SU-DHL-6 (cell line): ENCODE results near the gene C12orf56.

Source experiments
- H2AFZ ChIP-seq: fragments of 200-600 bp; sonication (generic); 2 replicates; pipeline ENCODE4 v1.6.1; 2014; ENCODE audit warnings: low read depth, mild to moderate bottlenecking, moderate library complexity, mixed read lengths, antibody characterized with exemption, low read length; ENCODE audit not compliant: severe bottlenecking
- H3F3A ChIP-seq: fragments of 200-600 bp; shearing (Covaris generic); 2 replicates; pipeline ENCODE4 v1.6.0; 2016; ENCODE audit warnings: antibody characterized with exemption, mild to moderate bottlenecking; ENCODE audit not compliant: insufficient read depth
- H3K27ac ChIP-seq: fragments of 200-600 bp; sonication (generic); 2 replicates; pipeline ENCODE4 v1.5.1; 2016; ENCODE audit warnings: low read depth, mild to moderate bottlenecking, low read length, moderate library complexity, mixed read lengths
- H3K27me3 ChIP-seq: fragments of 200-600 bp; sonication (generic), shearing (Covaris generic); 2 replicates; pipeline ENCODE4 v1.6.0; 2014; ENCODE audit warnings: mild to moderate bottlenecking, low read length
- H3K36me3 ChIP-seq: fragments of 200-600 bp; sonication (generic); 2 replicates; pipeline ENCODE4 v1.6.1; 2014; ENCODE audit warnings: mild to moderate bottlenecking, low read length, mixed read lengths
- H3K4me2 ChIP-seq: fragments of 300-600, 200-600 bp; shearing (Covaris generic), sonication (generic); 2 replicates; pipeline ENCODE4 v1.6.0; 2014; ENCODE audit warnings: low read length, low read depth, mild to moderate bottlenecking; ENCODE audit not compliant: poor library complexity, severe bottlenecking
- H3K4me3 ChIP-seq: fragments of 200-600 bp; sonication (generic); 2 replicates; pipeline ENCODE4 v1.5.1; 2014; ENCODE audit warnings: antibody characterized with exemption, low read length, mild to moderate bottlenecking, mixed read lengths; ENCODE audit not compliant: insufficient read depth, poor library complexity, severe bottlenecking
- H3K79me2 ChIP-seq: fragments of 200-600 bp; sonication (generic); 2 replicates; pipeline ENCODE4 v1.6.1; 2014; ENCODE audit warnings: mild to moderate bottlenecking, low read length, moderate library complexity; ENCODE audit not compliant: insufficient read depth
- H3K9ac ChIP-seq: fragments of 200-600 bp; sonication (generic); 2 replicates; pipeline ENCODE4 v1.7.0; 2014; ENCODE audit warnings: mild to moderate bottlenecking, low read length
- H3K9me2 ChIP-seq: fragments of 200-600 bp; sonication (generic); replicated peaks from 2 replicates; pipeline ENCODE4 v1.6.1; 2014; ENCODE audit warnings: low read length; ENCODE audit not compliant: insufficient read depth
- H3K9me3 ChIP-seq: fragments of 200-600 bp; sonication (generic); 2 replicates; pipeline ENCODE4 v1.6.1; 2014; ENCODE audit warnings: low read length, mixed read lengths; ENCODE audit not compliant: insufficient read depth
- H4K20me1 ChIP-seq: fragments of 200-600 bp; sonication (generic); 2 replicates; pipeline ENCODE4 v1.6.1; 2014; ENCODE audit warnings: low read depth, mild to moderate bottlenecking, antibody characterized with exemption, low read length, moderate library complexity, mixed read lengths
- EZH2phosphoT487 ChIP-seq: fragments of 200-600 bp; sonication (generic), shearing (Covaris generic); conservative IDR thresholded peaks from 2 replicates; pipeline ENCODE4 v1.6.1; 2018; ENCODE audit warnings: mild to moderate bottlenecking, antibody characterized with exemption, low read length, moderate library complexity, mixed read lengths
- TF ChIP-seq, protein P1 (sequence below): fragments of 200-600 bp; sonication (generic); IDR thresholded peaks from one replicate; pipeline ENCODE4 v1.5.1; 2017; ENCODE audit warnings: antibody characterized with exemption, mild to moderate bottlenecking, low read length, moderate library complexity; ENCODE audit not compliant: insufficient read depth, poor library complexity, severe bottlenecking

C12orf56 gene

GRCh38 chr12:64304571-64304970, 86.0 kb downstream of the C12orf56 start:
- no peaks in the 10 kb centered on the region for H3K79me2 ChIP-seq
- no peaks in the 10 kb centered on the region for H3K36me3 ChIP-seq
- no peak overlapping the region for H2AFZ ChIP-seq
- no peak overlapping the region for H3K9ac ChIP-seq
- no peak overlapping the region for H3K4me2 ChIP-seq
- no peaks in the 10 kb centered on the region for H3F3A ChIP-seq
- no peaks in the 10 kb centered on the region for H3K9me3 ChIP-seq
- H3K27me3 ChIP-seq, result no peaks in the 10 kb centered on the region
- H3K27ac ChIP-seq, result no peak overlapping the region
- TF ChIP-seq, protein P1, sequence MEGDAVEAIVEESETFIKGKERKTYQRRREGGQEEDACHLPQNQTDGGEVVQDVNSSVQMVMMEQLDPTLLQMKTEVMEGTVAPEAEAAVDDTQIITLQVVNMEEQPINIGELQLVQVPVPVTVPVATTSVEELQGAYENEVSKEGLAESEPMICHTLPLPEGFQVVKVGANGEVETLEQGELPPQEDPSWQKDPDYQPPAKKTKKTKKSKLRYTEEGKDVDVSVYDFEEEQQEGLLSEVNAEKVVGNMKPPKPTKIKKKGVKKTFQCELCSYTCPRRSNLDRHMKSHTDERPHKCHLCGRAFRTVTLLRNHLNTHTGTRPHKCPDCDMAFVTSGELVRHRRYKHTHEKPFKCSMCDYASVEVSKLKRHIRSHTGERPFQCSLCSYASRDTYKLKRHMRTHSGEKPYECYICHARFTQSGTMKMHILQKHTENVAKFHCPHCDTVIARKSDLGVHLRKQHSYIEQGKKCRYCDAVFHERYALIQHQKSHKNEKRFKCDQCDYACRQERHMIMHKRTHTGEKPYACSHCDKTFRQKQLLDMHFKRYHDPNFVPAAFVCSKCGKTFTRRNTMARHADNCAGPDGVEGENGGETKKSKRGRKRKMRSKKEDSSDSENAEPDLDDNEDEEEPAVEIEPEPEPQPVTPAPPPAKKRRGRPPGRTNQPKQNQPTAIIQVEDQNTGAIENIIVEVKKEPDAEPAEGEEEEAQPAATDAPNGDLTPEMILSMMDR, result no peak
- no peak for TF ChIP-seq EZH2phosphoT487
- no peaks in the 10 kb centered on the region for H3K9me2 ChIP-seq
- no peaks in the 10 kb centered on the region for H4K20me1 ChIP-seq
- H3K4me3 ChIP-seq, result no peak overlapping the region

DNA sequence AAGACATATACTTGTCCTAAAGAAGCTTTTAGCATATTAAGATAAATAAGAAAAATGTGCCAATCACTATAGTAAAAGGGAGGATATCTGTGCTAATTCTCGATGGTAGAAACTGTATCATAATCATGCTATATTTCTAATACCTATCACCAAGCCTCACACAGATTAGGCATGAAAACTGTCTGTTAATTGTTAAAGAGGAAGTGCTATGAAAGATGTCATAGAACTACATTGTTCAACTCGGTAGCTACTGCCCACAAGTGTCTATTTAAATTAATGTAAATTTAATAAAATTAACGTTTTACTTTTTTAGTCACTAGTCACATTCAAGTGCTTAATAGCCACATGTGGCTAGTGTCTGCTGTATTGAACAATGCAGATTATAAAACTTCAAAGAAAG, 90.9 kb downstream of the C12orf56 start:
- Histone ChIP-seq H2AFZ (no peak overlapping the region), H4K20me1 (no peaks in the 10 kb centered on the region), H3K9me2 (no peaks in the 10 kb centered on the region), H3K79me2 (no peaks in the 10 kb centered on the region), H3K36me3 (no peaks in the 10 kb centered on the region), H3K9ac (no peak overlapping the region), H3F3A (no peaks in the 10 kb centered on the region), H3K4me3 (no peak overlapping the region), H3K27ac (no peak overlapping the region), H3K9me3 (no peaks in the 10 kb centered on the region), H3K4me2 (no peak overlapping the region), H3K27me3 (no peaks in the 10 kb centered on the region)
- TF ChIP-seq EZH2phosphoT487, result no peak
- TF ChIP-seq, protein P1, result no peak

GRCh38 chr12:64296301-64296700, 94.3 kb downstream of the C12orf56 start:
- no peaks in the 10 kb centered on the region for H3K36me3 ChIP-seq
- TF ChIP-seq, protein P1, result no peak
- TF ChIP-seq EZH2phosphoT487, result no peak
- H3K9ac ChIP-seq, result no peak overlapping the region
- no peak overlapping the region for H3K4me2 ChIP-seq
- no peaks in the 10 kb centered on the region for H3K9me2 ChIP-seq
- H3K79me2 ChIP-seq, result no peaks in the 10 kb centered on the region
- H3F3A ChIP-seq, result no peaks in the 10 kb centered on the region
- H3K9me3 ChIP-seq, result no peaks in the 10 kb centered on the region
- no peak overlapping the region for H3K4me3 ChIP-seq
- no peaks in the 10 kb centered on the region for H3K27me3 ChIP-seq
- no peaks in the 10 kb centered on the region for H4K20me1 ChIP-seq
- no peak overlapping the region for H2AFZ ChIP-seq
- no peak overlapping the region for H3K27ac ChIP-seq
